H1 (cell line): Measurements from ENCODE around the gene MGME1. TPM values are rescaled to one million over a fixed set of nuclear protein-coding genes. Genes with fewer than 3 reads are reported as not detected.

ENCODE experiments used
- CTCF ChIA-PET: fragments of 300-600 bp; sonication (Branson Sonifier 250); formaldehyde crosslinking; loops from one replicate; lab custom pipeline; 2021; ENCODE audit not compliant: partially characterized antibody; lab: Charles Lee
- POLR2A ChIA-PET: fragments of 300-600 bp; sonication (Branson Sonifier 250); formaldehyde crosslinking; loops from one replicate; lab custom pipeline; 2021; ENCODE audit warnings: inconsistent platforms; ENCODE audit not compliant: partially characterized antibody; lab: Charles Lee
- DNase-seq, 2 experiments: peaks; one replicate each; pipeline versions ENCODE4 v3.0.0 to v3.0.0-alpha.2; 2010 to 2022; ENCODE audit warnings: low spot score in 2 of 2, low read depth in 1 of 2, mixed read lengths in 1 of 2
- FAIRE-seq: peaks from 2 replicates; lab custom pipeline; 2011; peaks lifted over from hg19 to GRCh38; lab: Jason Lieb, UNC
- H2AFZ ChIP-seq: 2 replicates; pipeline ENCODE4 v1.8.1; 2012; ENCODE audit warnings: low read length, inconsistent platforms
- H2AK5ac ChIP-seq: 2 replicates; pipeline ENCODE4 v1.6.1; 2013; ENCODE audit warnings: low read depth, low read length
- H2BK120ac ChIP-seq: replicated peaks from 2 replicates; pipeline ENCODE3; 2013; ENCODE audit warnings: low read depth, low read length, inconsistent platforms
- H2BK12ac ChIP-seq: 2 replicates; pipeline ENCODE4 v1.6.1; 2013; ENCODE audit warnings: low read depth, low read length
- H2BK15ac ChIP-seq: 2 replicates; pipeline ENCODE4 v1.6.1; 2013; ENCODE audit warnings: low read length
- H2BK20ac ChIP-seq: 2 replicates; pipeline ENCODE4 v1.6.1; 2013; ENCODE audit warnings: low read length
- H2BK5ac ChIP-seq: 2 replicates; pipeline ENCODE4 v1.6.1; 2013; ENCODE audit warnings: low read depth, low read length
- H3K14ac ChIP-seq: 2 replicates; pipeline ENCODE4 v1.6.1; 2013; ENCODE audit warnings: inconsistent platforms; ENCODE audit not compliant: insufficient read length
- H3K18ac ChIP-seq: 2 replicates; pipeline ENCODE4 v1.6.1; 2013; ENCODE audit warnings: low read length; ENCODE audit errors: extremely low read depth
- H3K23ac ChIP-seq: 2 replicates; pipeline ENCODE4 v1.6.1; 2013; ENCODE audit warnings: inconsistent platforms; ENCODE audit not compliant: insufficient read length
- H3K23me2 ChIP-seq: 2 replicates; pipeline ENCODE4 v1.6.1; 2013; ENCODE audit warnings: low read depth, low read length
- H3K27ac ChIP-seq: 2 replicates; pipeline ENCODE4 v1.6.1; 2011; ENCODE audit warnings: low read depth, low read length, inconsistent platforms
- H3K27me3 ChIP-seq, 4 experiments: replicated peaks in 1 of 4; 1 replicate in 1 of 4; 2 replicates in 3 of 4; pipeline versions ENCODE4 v1.6.1 to v1.8.1; 2011 to 2013; ENCODE audit warnings: low read length in 3 of 4, mild to moderate bottlenecking in 3 of 4, inconsistent platforms in 2 of 4, mixed read lengths in 2 of 4, moderate library complexity in 1 of 4; ENCODE audit not compliant: control insufficient read depth in 3 of 4, insufficient read depth in 3 of 4; ENCODE audit errors: extremely low read depth in 1 of 4
- H3K36me3 ChIP-seq, 4 experiments: 2 replicates each; pipeline versions ENCODE4 v1.6.1 to v1.8.1; 2011 to 2013; ENCODE audit warnings: mild to moderate bottlenecking in 4 of 4, low read length in 3 of 4, moderate library complexity in 2 of 4, control low read depth in 1 of 4, inconsistent platforms in 1 of 4; ENCODE audit not compliant: insufficient read depth in 4 of 4, control insufficient read depth in 2 of 4
- H3K4ac ChIP-seq: replicated peaks from 2 replicates; pipeline ENCODE3; 2013; ENCODE audit warnings: low read length, low read depth, mixed read lengths, inconsistent platforms; ENCODE audit not compliant: insufficient read length
- H3K4me1 ChIP-seq, 4 experiments: replicated peaks in 1 of 4; 1 replicate in 1 of 4; 2 replicates in 3 of 4; pipeline versions ENCODE4 v1.6.1 to v1.8.1; 2011 to 2013; ENCODE audit warnings: low read length in 3 of 4, inconsistent platforms in 2 of 4, mixed read lengths in 1 of 4; ENCODE audit not compliant: insufficient read depth in 4 of 4, control insufficient read depth in 3 of 4
- H3K4me2 ChIP-seq, 2 experiments: 2 replicates each; pipeline versions ENCODE4 v1.6.1 to v1.8.1; 2011 to 2013; ENCODE audit warnings: low read depth in 2 of 2, low read length in 2 of 2, control low read depth in 1 of 2, inconsistent platforms in 1 of 2, mild to moderate bottlenecking in 1 of 2; ENCODE audit not compliant: insufficient read depth in 1 of 2
- H3K4me3 ChIP-seq, 4 experiments: fragments of 200-600, 300-600 bp in 1 of 4; sonication (generic), shearing (Covaris generic), sonication (Bioruptor Twin) in 1 of 4; 2 replicates each; pipeline versions ENCODE4 v1.5.1 to v1.8.1; 2011 to 2016; ENCODE audit warnings: low read length in 4 of 4, low read depth in 3 of 4, control low read depth in 2 of 4, inconsistent platforms in 2 of 4, mild to moderate bottlenecking in 2 of 4, mixed read lengths in 1 of 4, moderate library complexity in 1 of 4; ENCODE audit not compliant: insufficient read depth in 2 of 4; ENCODE audit errors: extremely low read depth in 1 of 4
- H3K56ac ChIP-seq: replicated peaks from 2 replicates; pipeline ENCODE3; 2013; ENCODE audit warnings: low read depth, mild to moderate bottlenecking, mixed read lengths, low read length, inconsistent platforms; ENCODE audit not compliant: insufficient read length
- H3K79me1 ChIP-seq: 2 replicates; pipeline ENCODE4 v1.6.1; 2013; ENCODE audit warnings: low read depth, low read length, control low read depth
- H3K79me2 ChIP-seq, 2 experiments: 2 replicates each; pipeline versions ENCODE4 v1.6.1 to v1.8.1; 2012 to 2013; ENCODE audit warnings: low read length in 2 of 2, mild to moderate bottlenecking in 2 of 2, inconsistent platforms in 1 of 2; ENCODE audit not compliant: insufficient read depth in 2 of 2, control insufficient read depth in 1 of 2
- H3K9ac ChIP-seq, 4 experiments: replicated peaks in 1 of 4; 1 replicate in 1 of 4; 2 replicates in 3 of 4; pipeline versions ENCODE4 v1.6.1 to v1.8.1; 2011 to 2013; ENCODE audit warnings: low read depth in 3 of 4, low read length in 3 of 4, control low read depth in 2 of 4, mild to moderate bottlenecking in 2 of 4, moderate library complexity in 2 of 4, inconsistent platforms in 1 of 4; ENCODE audit errors: extremely low read depth in 1 of 4
- H3K9me3 ChIP-seq, 2 experiments: 2 replicates each; pipeline versions ENCODE4 v1.6.1 to v1.8.1; 2012 to 2013; ENCODE audit warnings: mild to moderate bottlenecking in 2 of 2, moderate library complexity in 2 of 2, control low read depth in 1 of 2, inconsistent platforms in 1 of 2, low read depth in 1 of 2, low read length in 1 of 2, mixed read lengths in 1 of 2; ENCODE audit not compliant: insufficient read depth in 2 of 2
- H4K20me1 ChIP-seq, 2 experiments: replicated peaks in 1 of 2; 2 replicates each; pipeline versions ENCODE3 to v1.8.1; 2011 to 2013; ENCODE audit warnings: inconsistent platforms in 2 of 2, low read length in 2 of 2, mild to moderate bottlenecking in 1 of 2; ENCODE audit not compliant: insufficient read depth in 2 of 2, control insufficient read depth in 1 of 2
- H4K5ac ChIP-seq: 2 replicates; pipeline ENCODE4 v1.6.1; 2013; ENCODE audit warnings: low read length, low read depth, mixed read lengths, inconsistent platforms; ENCODE audit not compliant: insufficient read length
- H4K8ac ChIP-seq: 2 replicates; pipeline ENCODE4 v1.8.0; 2013; ENCODE audit warnings: mild to moderate bottlenecking, moderate library complexity, low read length, inconsistent platforms; ENCODE audit not compliant: insufficient read depth; ENCODE audit errors: extremely low read depth
- H4K91ac ChIP-seq: replicated peaks from 2 replicates; pipeline ENCODE3; 2013; ENCODE audit warnings: low read length, mixed read lengths, inconsistent platforms; ENCODE audit not compliant: insufficient read length
- BCL11A ChIP-seq, 2 experiments: IDR thresholded peaks; one replicate each; pipeline ENCODE4 v1.6.1; 2011; ENCODE audit warnings: low read depth in 2 of 2, low read length in 2 of 2, mild to moderate bottlenecking in 2 of 2
- BRCA1 ChIP-seq: IDR thresholded peaks from 2 replicates; pipeline ENCODE4 v1.6.1; 2012; ENCODE audit warnings: low read depth, low read length, improper control_type of control experiment
- CREB1 ChIP-seq: IDR thresholded peaks from 2 replicates; pipeline ENCODE4 v1.6.1; 2012; ENCODE audit warnings: inconsistent platforms
- EZH2 ChIP-seq: fragments of 200-600 bp; sonication (generic); IDR thresholded peaks from 2 replicates; pipeline ENCODE4 v1.7.1; 2012; ENCODE audit warnings: low read depth, mild to moderate bottlenecking, moderate library complexity, low read length, inconsistent platforms; ENCODE audit not compliant: severe bottlenecking
- FOSL1 ChIP-seq: IDR thresholded peaks from 2 replicates; pipeline ENCODE4 v1.6.1; 2011; ENCODE audit warnings: mild to moderate bottlenecking, low read depth, low read length, moderate library complexity; ENCODE audit not compliant: insufficient read depth
- HDAC6 ChIP-seq: IDR thresholded peaks from one replicate; pipeline ENCODE4 v1.7.1; 2012; ENCODE audit warnings: low read depth, mild to moderate bottlenecking, inconsistent platforms, low read length, moderate library complexity
- SP2 ChIP-seq: IDR thresholded peaks from 2 replicates; pipeline ENCODE4 v1.6.1; 2012; ENCODE audit warnings: mild to moderate bottlenecking, low read length, inconsistent platforms
- TAF1 ChIP-seq: IDR thresholded peaks from 2 replicates; pipeline ENCODE4 v1.6.1; 2011; ENCODE audit warnings: mild to moderate bottlenecking, low read depth, low read length
- TAF7 ChIP-seq: optimal IDR thresholded peaks from 2 replicates; pipeline ENCODE3; 2011; ENCODE audit warnings: low read depth, mild to moderate bottlenecking, inconsistent platforms, low read length, moderate library complexity, borderline replicate concordance
- TBP ChIP-seq: IDR thresholded peaks from 2 replicates; pipeline ENCODE4 v1.6.1; 2011; ENCODE audit warnings: low read depth, low read length, improper control_type of control experiment
- YY1 ChIP-seq: IDR thresholded peaks from 2 replicates; pipeline ENCODE4 v1.6.1; 2011; ENCODE audit warnings: low read depth, mild to moderate bottlenecking, low read length
- WGBS, 2 experiments: shearing (Covaris generic) in 1 of 2; methylation state at CpG; one replicate each; pipeline versions ENCODE4 v1.1.6 to v1.1.7; 2013 to 2015; ENCODE audit warnings: low lambda C conversion rate in 2 of 2, mixed read lengths in 2 of 2, inconsistent platforms in 1 of 2, low coverage in 1 of 2, missing lambda C conversion rate in 1 of 2; ENCODE audit not compliant: insufficient replicate concordance in 2 of 2, insufficient coverage in 1 of 2, insufficient read length in 1 of 2; ENCODE audit errors: extremely low coverage in 1 of 2, missing lambda C conversion rate in 1 of 2; 5-methylcytosine and 5-hydroxymethylcytosine counted together
- polyA plus RNA-seq, 7 experiments: library from polyadenylated mRNA; depleted of rRNA in 3 of 7; stranded (reverse) in 5 of 7; unstranded in 2 of 7; fragments of >200 nt in 5 of 7; fragments of 200-250 nt in 2 of 7; gene quantifications; 1 replicate in 5 of 7; 2 replicates in 1 of 7; 4 replicates in 1 of 7; pipeline versions ENCODE4 v1.2.1 to v1.2.3, GENCODE V29; 2011 to 2013; ENCODE audit warnings: missing spikeins in 2 of 7, mixed read lengths in 2 of 7
- total RNA-seq: library from RNA; stranded (reverse); fragmentation: NEBNext Ultra II Directional; extraction: Animal tissue kit (Norgen Biotek cat#: 25700); gene quantifications from 2 replicates; pipeline ENCODE4 v1.2.1, GENCODE V29; 2021
- TF ChIP-seq, protein P1 (sequence below): IDR thresholded peaks from 2 replicates; pipeline ENCODE4 v1.6.1; 2012; ENCODE audit warnings: inconsistent platforms
- TF ChIP-seq, protein P2 (sequence below): IDR thresholded peaks from 2 replicates; pipeline ENCODE4 v1.6.1; 2011; ENCODE audit warnings: low read depth, mild to moderate bottlenecking, low read length; ENCODE audit not compliant: insufficient read depth

Gene MGME1
- total and polyA plus RNA-seq, 2 of the 8 experiments (the other 6 are each of a cell fraction or from before 2014, with no cell fraction given) = 27.7 to 59.0 TPM

DNA sequence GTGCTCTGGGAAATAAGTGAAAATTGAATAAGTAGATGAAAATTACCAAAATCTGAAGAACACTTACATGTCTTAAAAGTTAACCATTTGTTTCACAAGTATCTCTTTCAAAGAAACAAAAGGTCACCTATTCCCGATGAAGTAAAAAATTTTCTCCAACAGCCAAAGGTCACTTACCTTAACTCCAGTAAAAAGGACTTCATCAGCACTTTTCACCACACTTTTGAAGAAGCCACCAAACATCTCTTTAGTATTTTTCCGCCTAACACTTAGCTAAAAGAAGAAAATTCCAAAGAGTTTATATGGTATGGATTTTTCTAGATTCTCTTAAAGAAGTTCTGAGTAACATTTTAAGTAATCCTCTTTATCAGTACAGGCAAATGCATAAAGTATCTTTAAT, 17.5 kb upstream of the MGME1 start:
- Histone ChIP-seq H3K23ac (no peak overlapping the region), H3K23me2 (no peaks in the 10 kb centered on the region), H4K20me1 (peaks cover 19 to 22% of the 10 kb centered on the region in 2 experiments), H4K91ac (no peak overlapping the region), H3K36me3 (peaks cover 70 to 100% (median 96%) of the 10 kb centered on the region in 4 experiments), H4K5ac (no peak overlapping the region), H3K56ac (no peak overlapping the region), H3K4me3 (no peak overlapping the region), H2AK5ac (no peak overlapping the region), H2BK120ac (no peak overlapping the region), H2AFZ (no peak overlapping the region), H4K8ac (no peak overlapping the region), H3K18ac (no peak overlapping the region), H3K9me3 (no peaks in the 10 kb centered on the region), H2BK15ac (no peak overlapping the region), H3K9ac (no peak overlapping the region), H3K79me1 (peaks cover 4% of the 10 kb centered on the region; the same call in 1 of the 2 replicates), H3K4ac (no peak overlapping the region), H3K4me1 (peaks cover 0 to under 1% (median 0%) of the 10 kb centered on the region in 4 experiments; a peak in 1 of 7 replicates), H3K14ac (no peak overlapping the region), H3K79me2 (peaks cover 24 to 92% of the 10 kb centered on the region in 2 experiments), H2BK5ac (no peak overlapping the region), H3K4me2 (no peak overlapping the region), H2BK20ac (no peak overlapping the region), H2BK12ac (no peak overlapping the region), H3K27ac (no peak overlapping the region), H3K27me3 (no peaks in the 10 kb centered on the region)
- DNase-seq (no peak), FAIRE-seq (no peak)
- CTCF ChIA-PET = interaction anchor here (2.3 kb wide), 1 partner anchor 13 kb away, joined by 11 read pairs; no protein-coding TSS in a partner anchor
- 96% methylated on average over 2 of the region's 2 CpGs; no CpG with 5 or more reads in 1 of the 2 experiments for WGBS, 2 experiments
- POLR2A ChIA-PET = interaction anchor here (0.6 to 20.7 kb wide), 5 partner anchors 8 to 39 kb away, joined by 3 to 424 read pairs (median 12); no protein-coding TSS in a partner anchor
- TF ChIP-seq EZH2 (no peak), TAF1 (no peak), SP2 (no peak), BRCA1 (no peak), YY1 (no peak), TBP (no peak), FOSL1 (no peak), BCL11A (IDR thresholded peaks at IDR 0.05; ENCODE audit: low read depth in 2 of 2, low read length in 2 of 2) (no peak), HDAC6 (no peak), TAF7 (no peak), CREB1 (no peak)
- TF ChIP-seq, protein P1, sequence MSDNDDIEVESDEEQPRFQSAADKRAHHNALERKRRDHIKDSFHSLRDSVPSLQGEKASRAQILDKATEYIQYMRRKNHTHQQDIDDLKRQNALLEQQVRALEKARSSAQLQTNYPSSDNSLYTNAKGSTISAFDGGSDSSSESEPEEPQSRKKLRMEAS = no peak
- TF ChIP-seq, protein P2, sequence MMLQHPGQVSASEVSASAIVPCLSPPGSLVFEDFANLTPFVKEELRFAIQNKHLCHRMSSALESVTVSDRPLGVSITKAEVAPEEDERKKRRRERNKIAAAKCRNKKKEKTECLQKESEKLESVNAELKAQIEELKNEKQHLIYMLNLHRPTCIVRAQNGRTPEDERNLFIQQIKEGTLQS = no peak
